Stimulated activated CD8-positive, alpha-beta memory T cell treated with anti-CD3 and anti-CD28 coated beads, Interleukin-12 subunit alpha, Interleukin-12 subunit beta, amount 100 ng/mL, for 4 hours (primary cell): ENCODE data around the gene SLC48A1.

Experiments used
- DNase-seq: peaks from one replicate; pipeline ENCODE4 v3.0.0-alpha.2; 2020; ENCODE audit warnings: low read depth

The SLC48A1 gene

GRCh38 chr12:47824635-47825034 lies 51.6 kb downstream of the SLC48A1 start:
- DNase-seq: no peak

- DNase-seq: no peak
Measured at GRCh38 chr12:47825173-47825639, 52.2 kb downstream of the SLC48A1 start.

- DNase-seq: no peak
Measured at GRCh38 chr12:47828008-47828975, 55.3 kb downstream of the SLC48A1 start.

GRCh38 chr12:47828976-47829482 lies 56.0 kb downstream of the SLC48A1 start:
- DNase-seq: no peak

GRCh38 chr12:47829584-47829983 lies 56.5 kb downstream of the SLC48A1 start:
- no peak for DNase-seq
